ENCODE results near the gene ARL8B.

Gene ARL8B

DNA sequence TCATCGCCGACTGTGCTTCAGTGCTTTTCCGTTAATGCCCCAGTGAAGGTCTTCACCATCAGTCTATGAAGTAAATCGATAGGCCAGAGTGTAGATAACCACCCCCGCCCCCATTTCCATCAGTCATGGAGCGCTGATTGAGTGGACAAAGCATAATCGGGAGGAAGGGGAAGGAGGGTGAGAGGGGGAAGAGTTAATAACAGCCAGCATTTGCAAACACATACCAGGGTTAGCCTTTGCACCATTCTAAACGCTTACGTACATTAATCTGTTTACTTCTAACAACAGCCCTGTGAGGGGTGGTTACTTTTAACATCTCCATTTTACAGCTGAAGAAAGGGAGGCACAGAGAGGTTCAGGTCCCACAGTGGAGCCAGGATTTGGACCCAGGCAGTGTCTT, 92.3 kb downstream of the ARL8B start:
- no peaks in the 10 kb centered on the region for H3K9me3 Mint-ChIP-seq
- H3K4me1 Mint-ChIP-seq (ENCODE audit: low read depth), result peaks cover 6% of the 10 kb centered on the region
- no peak overlapping the region for H3K4me3 Mint-ChIP-seq
- H3K27me3 Mint-ChIP-seq (ENCODE audit: low read depth), result no peaks in the 10 kb centered on the region
- no peak overlapping the region for H3K27ac Mint-ChIP-seq
- H3K36me3 Mint-ChIP-seq (ENCODE audit: low read depth), result peaks cover 74% of the 10 kb centered on the region

DNA sequence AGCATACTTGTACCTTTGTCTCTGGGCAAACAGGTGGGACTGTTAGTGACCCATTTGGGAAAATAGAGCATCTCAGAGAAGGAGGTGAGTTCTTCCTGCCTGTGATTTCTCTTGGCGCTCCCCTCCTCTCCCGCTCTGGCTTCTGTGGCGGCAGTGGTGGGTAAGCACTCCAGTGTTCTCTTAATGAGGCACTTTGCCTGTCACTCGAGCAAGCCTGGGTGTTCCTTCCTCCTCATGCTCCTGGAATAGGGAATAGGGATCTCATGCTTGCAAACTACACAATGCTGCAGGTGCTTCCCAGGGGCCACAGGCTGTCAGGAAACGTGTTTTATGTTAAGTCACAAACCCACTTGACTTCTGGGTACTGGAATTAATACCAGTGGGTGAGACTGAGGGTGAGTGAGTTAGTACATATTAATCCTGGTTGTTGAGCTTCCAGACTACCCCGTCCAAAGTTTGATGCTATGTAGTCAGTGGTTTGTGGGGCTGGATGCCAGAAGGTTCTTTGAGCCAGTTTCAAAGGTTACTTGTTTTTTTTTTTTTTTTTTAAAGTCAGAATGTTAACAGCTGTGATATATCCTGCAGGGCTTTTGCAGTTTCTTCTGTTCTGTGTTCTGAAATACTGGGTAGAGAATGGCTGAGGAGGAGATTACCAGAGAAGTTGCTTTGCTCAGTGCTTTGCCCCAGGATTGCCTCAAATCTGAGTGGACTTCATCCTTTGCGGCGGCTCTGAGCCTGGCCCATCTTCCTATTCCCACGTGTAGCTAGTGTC, 95.9 kb downstream of the ARL8B start:
- Mint-ChIP-seq H3K27me3 (ENCODE audit: low read depth) (no peaks in the 10 kb centered on the region), H3K4me1 (ENCODE audit: low read depth) (peaks cover 6% of the 10 kb centered on the region), H3K9me3 (no peaks in the 10 kb centered on the region), H3K4me3 (no peak overlapping the region), H3K36me3 (ENCODE audit: low read depth) (peaks cover 55% of the 10 kb centered on the region), H3K27ac (no peak overlapping the region)

DNA sequence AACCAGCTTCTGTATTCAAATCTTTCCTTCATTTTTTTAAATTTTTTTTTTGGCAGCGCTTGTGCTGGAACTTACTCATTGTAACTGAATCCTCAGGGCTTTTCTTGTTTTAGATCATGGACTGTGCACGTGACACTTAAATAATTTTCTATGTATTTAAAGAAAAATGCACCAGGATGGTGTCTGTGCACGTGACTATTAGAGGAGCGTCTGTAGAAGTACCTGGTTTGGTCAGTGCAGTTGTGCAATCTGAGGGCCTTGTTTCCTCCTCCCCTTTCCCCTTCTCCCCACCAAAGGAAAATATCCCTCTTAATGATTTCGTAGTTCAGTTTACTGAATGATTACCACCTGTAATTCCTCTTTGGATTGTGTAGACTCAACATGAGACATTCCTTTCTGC, 96.7 kb downstream of the ARL8B start:
- Mint-ChIP-seq H3K27me3 (ENCODE audit: low read depth) (no peaks in the 10 kb centered on the region), H3K9me3 (no peaks in the 10 kb centered on the region), H3K36me3 (ENCODE audit: low read depth) (peaks cover 48% of the 10 kb centered on the region), H3K4me3 (no peak overlapping the region), H3K4me1 (ENCODE audit: low read depth) (peaks cover 6% of the 10 kb centered on the region), H3K27ac (no peak overlapping the region)

DNA sequence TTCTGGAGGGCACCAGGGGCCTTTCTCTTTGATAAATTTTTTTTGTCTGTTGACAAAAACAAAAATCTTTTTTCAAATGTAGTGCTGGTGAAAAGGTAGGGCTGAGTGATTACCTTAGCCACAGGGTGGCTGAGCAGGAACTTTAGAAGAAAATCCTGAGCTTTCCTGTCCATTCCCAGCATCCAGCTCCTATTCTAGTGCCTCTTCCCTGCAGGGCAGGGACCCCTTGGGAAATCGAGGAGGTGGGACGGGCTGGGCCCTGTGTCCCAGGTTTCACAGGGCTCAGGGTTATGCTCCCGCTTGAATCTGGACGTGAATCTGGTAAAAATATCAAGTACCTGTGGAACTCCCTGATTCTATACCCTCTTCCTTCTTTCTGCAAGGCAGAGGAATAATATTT, 97.1 kb downstream of the ARL8B start:
- no peak overlapping the region for H3K4me3 Mint-ChIP-seq
- peaks cover 6% of the 10 kb centered on the region for H3K4me1 Mint-ChIP-seq (ENCODE audit: low read depth)
- no peak overlapping the region for H3K27ac Mint-ChIP-seq
- H3K27me3 Mint-ChIP-seq (ENCODE audit: low read depth), result no peaks in the 10 kb centered on the region
- peaks cover 45% of the 10 kb centered on the region for H3K36me3 Mint-ChIP-seq (ENCODE audit: low read depth)
- H3K9me3 Mint-ChIP-seq, result no peaks in the 10 kb centered on the region

DNA sequence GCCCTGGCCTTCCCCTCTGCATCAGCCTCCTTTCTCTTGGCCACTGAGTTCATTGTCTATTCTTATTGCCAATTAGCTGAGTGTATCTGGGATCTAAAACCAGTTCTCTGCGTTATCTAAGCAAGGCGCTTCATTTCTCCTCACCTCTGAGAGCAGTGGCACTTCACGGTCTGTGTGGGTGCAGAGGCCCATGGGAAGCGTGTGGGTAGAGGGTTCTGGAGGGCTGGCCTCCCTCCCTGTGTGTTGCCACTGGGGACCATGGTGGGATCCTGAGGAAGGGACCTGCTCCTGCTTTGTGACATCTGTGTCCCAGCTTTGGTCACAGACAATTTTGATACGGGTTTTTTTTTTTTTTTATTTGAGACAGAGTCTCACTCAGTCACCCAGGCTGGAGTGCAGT, 98.1 kb downstream of the ARL8B start:
- H3K27me3 Mint-ChIP-seq (ENCODE audit: low read depth), result no peaks in the 10 kb centered on the region
- H3K4me3 Mint-ChIP-seq, result no peak overlapping the region
- H3K4me1 Mint-ChIP-seq (ENCODE audit: low read depth), result peaks cover 2% of the 10 kb centered on the region
- H3K36me3 Mint-ChIP-seq (ENCODE audit: low read depth), result peaks cover 36% of the 10 kb centered on the region
- H3K9me3 Mint-ChIP-seq, result no peaks in the 10 kb centered on the region
- peak overlapping the region; percentile 52 for H3K27ac Mint-ChIP-seq

DNA sequence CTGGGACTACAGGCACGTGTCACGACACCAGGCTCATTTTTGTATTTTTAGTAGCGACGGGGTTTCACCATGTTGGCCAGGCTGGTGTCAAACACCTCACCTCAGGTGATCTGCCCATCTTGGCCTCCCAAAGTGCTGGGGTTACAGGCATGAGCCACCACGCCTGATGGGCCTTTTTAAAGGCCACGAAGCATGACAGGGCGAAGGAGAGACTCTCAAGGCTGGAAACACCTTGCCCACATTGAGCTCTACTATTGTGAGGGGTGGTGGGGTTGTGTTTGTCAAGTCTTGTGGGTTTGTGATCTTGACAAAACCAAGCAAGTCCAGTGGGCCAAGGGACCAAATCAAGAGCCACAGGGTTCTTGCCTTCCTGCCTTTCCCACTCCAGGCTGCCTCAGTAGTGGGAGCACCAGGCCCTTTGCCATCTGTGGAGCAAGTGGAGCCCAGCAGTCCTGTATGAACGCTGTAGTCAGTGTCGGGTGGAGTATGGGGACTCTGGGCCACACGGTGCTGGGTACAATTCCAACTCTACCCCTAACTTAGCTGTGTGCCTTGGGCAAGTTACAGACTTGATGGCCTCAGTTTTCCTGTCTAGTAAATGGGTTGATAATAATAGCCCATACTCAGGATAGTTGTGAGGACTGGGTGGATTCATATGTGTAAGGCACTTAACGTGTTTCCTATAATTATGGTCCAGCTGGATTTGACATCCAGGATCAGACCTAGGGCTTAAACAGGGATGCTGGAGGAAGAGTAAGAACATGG, 98.8 kb downstream of the ARL8B start:
- Mint-ChIP-seq H3K4me3 (no peak overlapping the region), H3K27ac (no peak overlapping the region), H3K9me3 (no peaks in the 10 kb centered on the region), H3K36me3 (ENCODE audit: low read depth) (peaks cover 30% of the 10 kb centered on the region), H3K4me1 (ENCODE audit: low read depth) (peaks cover 2% of the 10 kb centered on the region), H3K27me3 (ENCODE audit: low read depth) (no peaks in the 10 kb centered on the region)

DNA sequence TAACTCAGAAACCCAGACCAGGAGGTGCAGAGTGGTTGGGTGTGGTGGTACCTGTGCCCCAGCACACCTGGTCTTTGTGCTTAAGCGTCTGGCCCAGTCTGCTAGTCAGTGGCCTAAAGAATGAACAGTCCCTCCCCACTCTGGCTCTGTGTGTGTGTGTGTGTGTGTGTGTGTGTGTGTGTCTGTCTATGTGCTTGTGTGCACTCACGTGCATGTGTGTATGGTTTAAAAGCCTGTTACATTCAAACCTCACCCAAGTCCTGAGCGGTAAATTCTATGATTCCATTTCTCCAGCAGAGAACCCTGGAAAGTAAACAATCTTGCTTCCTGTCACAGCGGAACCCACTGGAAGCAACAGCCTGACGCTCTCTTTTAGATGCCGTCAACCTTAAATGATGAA, 99.6 kb downstream of the ARL8B start:
- Mint-ChIP-seq H3K4me1 (ENCODE audit: low read depth) (peaks cover 1% of the 10 kb centered on the region), H3K4me3 (no peak overlapping the region), H3K9me3 (no peaks in the 10 kb centered on the region), H3K36me3 (ENCODE audit: low read depth) (peaks cover 27% of the 10 kb centered on the region), H3K27me3 (ENCODE audit: low read depth) (no peaks in the 10 kb centered on the region), H3K27ac (no peak overlapping the region)

DNA sequence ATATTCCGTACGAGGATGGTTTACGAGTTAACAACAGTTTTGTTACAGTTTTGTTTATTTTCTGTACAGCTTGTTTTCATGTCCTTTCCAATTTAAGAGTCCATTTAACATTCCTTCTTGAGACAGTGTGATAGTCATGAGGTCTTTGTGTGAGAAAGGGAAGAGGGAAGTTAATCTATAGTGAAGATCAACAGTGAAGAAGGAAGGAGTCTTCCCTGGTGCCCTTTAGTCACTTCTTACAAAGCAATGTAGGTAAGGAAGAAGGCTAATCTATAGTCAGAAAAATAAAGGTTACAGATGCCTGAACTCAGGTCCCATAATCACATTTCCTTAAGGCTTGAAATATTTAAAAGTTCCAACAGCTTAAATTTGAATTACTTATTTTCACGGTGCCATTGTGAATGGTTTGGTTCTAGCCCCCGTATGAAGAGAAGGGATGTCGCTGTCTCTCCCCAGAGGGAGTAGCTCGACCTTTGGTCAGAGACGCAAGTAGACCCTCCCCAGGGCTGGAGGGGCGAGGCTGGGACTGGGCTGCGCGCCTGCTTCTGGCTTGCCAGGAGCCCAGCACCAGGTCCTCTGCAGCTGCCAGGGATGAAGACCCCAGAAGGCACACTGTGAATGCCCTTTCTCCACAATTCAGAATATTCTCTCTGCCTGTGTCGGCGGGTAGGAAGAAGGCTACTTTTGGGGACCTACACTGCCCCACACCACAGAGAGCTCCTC, 100.4 kb downstream of the ARL8B start:
- no peaks in the 10 kb centered on the region for H3K9me3 Mint-ChIP-seq
- H3K27ac Mint-ChIP-seq, result no peak overlapping the region
- H3K4me3 Mint-ChIP-seq, result no peak overlapping the region
- H3K27me3 Mint-ChIP-seq (ENCODE audit: low read depth), result no peaks in the 10 kb centered on the region
- H3K4me1 Mint-ChIP-seq (ENCODE audit: low read depth), result no peaks in the 10 kb centered on the region
- H3K36me3 Mint-ChIP-seq (ENCODE audit: low read depth), result peaks cover 20% of the 10 kb centered on the region

DNA sequence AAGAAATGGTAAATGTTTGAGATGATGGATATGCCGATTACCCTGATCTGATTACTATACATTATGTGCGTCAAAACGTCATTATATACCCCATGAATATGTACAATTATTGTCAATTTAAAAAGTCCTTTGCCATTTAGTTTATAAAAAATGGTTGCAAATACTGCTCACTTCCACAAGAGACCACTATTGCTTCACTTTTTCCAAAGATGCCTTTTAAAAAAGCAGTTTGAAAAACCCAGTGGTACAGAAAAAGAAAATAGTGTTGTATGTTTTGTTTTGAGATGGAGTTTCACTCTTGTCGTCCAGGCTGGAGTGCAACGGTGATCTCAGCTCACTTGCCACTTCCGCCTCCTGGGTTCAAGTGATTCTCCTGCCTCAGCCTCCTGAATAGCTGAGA, 104.7 kb downstream of the ARL8B start:
- Mint-ChIP-seq H3K9me3 (no peaks in the 10 kb centered on the region), H3K27ac (no peak overlapping the region), H3K36me3 (ENCODE audit: low read depth) (peaks cover 2% of the 10 kb centered on the region), H3K4me3 (no peak overlapping the region), H3K27me3 (ENCODE audit: low read depth) (peaks cover 5% of the 10 kb centered on the region), H3K4me1 (ENCODE audit: low read depth) (no peaks in the 10 kb centered on the region)

DNA sequence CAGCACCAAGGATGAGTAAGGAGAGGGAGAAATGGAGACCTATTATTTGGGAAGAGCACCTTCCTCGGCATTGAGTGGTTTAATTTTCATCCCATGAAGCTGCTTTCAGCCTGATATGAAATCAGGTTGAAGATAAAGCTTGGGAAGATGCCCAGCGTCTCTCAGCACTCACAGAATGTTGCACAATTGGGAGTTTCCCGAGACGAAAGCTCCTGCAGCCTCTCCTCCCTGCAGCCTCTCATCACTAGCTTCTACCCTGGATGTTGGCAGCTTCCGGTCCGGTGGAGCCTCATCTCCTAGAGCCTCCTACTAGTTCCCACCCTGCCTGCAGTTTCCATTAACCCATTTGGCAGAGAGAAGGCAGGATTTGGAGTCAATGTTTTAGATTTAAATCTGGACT, 105.7 kb downstream of the ARL8B start:
- Mint-ChIP-seq H3K4me1 (ENCODE audit: low read depth) (no peaks in the 10 kb centered on the region), H3K4me3 (no peak overlapping the region), H3K27ac (no peak overlapping the region), H3K9me3 (no peaks in the 10 kb centered on the region), H3K36me3 (ENCODE audit: low read depth) (no peaks in the 10 kb centered on the region), H3K27me3 (ENCODE audit: low read depth) (peaks cover 5% of the 10 kb centered on the region)

DNA sequence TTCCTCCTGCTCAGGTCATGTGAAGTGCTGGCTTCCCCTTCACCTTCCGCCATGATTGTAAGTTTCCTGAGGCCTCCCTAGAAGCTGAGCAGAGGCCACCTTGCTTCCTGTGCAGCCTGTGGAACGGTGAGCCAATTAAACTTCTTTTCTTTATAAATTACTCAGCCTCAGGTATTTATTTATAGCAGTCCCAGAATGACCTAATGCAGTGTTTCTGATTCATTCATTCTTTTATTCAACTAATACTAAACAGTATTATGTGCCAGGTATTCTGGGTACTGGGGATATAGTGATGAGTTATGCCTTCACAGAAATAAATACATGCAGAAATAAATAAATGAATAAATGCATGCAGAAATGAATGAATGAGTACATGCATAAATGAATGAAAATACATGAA, 107.3 kb downstream of the ARL8B start:
- Mint-ChIP-seq H3K4me3 (no peak overlapping the region), H3K4me1 (ENCODE audit: low read depth) (no peaks in the 10 kb centered on the region), H3K9me3 (no peaks in the 10 kb centered on the region), H3K27ac (no peak overlapping the region), H3K36me3 (ENCODE audit: low read depth) (no peaks in the 10 kb centered on the region), H3K27me3 (ENCODE audit: low read depth) (peaks cover 5% of the 10 kb centered on the region)

Measured in T-helper 1 cell treated with Interleukin-12 subunit alpha and Interleukin-12 subunit beta and Interleukin-4 antibody, amounts not matched to agents 30 μg/mL and 1 μg/mL, for 36 hours (primary cell).